Measurements from ENCODE around the gene HKDC1.
"Not testable (repeated sequence)": the region's sequence is repeated elsewhere in the genome, so short reads cannot be mapped to it uniquely, and the experiment has no call there.

HKDC1 gene, protein sequence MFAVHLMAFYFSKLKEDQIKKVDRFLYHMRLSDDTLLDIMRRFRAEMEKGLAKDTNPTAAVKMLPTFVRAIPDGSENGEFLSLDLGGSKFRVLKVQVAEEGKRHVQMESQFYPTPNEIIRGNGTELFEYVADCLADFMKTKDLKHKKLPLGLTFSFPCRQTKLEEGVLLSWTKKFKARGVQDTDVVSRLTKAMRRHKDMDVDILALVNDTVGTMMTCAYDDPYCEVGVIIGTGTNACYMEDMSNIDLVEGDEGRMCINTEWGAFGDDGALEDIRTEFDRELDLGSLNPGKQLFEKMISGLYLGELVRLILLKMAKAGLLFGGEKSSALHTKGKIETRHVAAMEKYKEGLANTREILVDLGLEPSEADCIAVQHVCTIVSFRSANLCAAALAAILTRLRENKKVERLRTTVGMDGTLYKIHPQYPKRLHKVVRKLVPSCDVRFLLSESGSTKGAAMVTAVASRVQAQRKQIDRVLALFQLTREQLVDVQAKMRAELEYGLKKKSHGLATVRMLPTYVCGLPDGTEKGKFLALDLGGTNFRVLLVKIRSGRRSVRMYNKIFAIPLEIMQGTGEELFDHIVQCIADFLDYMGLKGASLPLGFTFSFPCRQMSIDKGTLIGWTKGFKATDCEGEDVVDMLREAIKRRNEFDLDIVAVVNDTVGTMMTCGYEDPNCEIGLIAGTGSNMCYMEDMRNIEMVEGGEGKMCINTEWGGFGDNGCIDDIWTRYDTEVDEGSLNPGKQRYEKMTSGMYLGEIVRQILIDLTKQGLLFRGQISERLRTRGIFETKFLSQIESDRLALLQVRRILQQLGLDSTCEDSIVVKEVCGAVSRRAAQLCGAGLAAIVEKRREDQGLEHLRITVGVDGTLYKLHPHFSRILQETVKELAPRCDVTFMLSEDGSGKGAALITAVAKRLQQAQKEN
- total RNA-seq, result 0.30 to 7.0 reads per million in 2 experiments

GRCh38 chr10:69220041-69220451 lies at the start of gene HKDC1:
Gene HKDC1 (plus strand): TSS chr10:69220332. CDS start chr10:69220436, 104 bp downstream.
- no peak for DNase-seq (ENCODE audit: low read depth)

DNA sequence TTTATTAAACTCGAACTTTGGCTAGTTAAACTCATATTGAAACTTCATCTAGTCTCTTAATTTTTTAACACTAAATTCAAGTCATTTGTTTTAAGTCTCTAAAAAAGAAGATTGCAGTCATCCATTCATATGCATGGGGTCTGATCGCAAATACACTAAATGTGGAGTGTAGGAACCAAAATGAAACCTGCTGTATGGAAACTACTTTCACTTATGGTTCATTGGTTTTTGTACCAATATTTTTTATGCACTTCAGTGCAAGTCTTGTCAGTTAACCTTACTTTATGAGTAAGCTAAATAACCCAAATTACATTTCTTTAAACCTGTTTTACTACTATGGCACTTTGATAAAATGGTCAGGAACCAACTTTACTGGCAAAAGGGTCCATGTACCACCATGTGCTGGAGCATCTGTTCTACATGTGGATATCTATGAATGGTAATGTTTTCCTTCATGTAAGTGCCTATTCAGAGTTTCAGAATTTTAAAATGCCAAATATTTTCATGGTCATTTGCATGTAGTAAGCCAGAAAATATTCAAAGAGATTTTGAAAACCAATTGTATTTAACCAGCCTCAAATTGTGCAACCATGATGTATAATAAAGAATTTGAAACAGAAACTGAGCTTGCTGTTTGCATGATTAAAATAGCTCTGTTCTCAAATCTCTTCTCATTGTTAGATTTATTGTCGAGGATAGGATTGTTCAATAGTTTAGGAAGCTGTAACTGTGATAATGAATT lies 47.7 kb upstream of the HKDC1 start:
- DNase-seq (ENCODE audit: low read depth), result no peak

DNA sequence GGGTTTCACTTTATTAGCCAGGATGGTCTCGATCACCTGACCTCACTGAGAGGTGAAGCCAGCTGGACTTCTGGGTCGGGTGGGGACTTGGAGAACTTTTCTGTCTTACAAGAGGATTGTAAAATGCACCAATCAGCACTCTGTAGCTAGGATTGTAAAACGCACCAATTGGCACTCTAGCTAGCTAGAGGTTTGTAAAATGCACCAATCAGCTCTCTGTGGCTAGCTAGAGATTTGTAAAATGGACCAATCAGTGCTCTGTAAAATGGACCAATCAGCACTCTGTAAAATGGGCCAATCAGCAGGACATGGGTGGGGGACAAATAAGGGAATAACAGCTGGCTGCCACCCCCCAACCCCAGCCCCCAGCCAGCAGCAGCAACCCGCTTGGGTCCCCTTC lies 44.8 kb upstream of the HKDC1 start:
- not testable (repeated sequence) for DNase-seq (ENCODE audit: low read depth)

DNA sequence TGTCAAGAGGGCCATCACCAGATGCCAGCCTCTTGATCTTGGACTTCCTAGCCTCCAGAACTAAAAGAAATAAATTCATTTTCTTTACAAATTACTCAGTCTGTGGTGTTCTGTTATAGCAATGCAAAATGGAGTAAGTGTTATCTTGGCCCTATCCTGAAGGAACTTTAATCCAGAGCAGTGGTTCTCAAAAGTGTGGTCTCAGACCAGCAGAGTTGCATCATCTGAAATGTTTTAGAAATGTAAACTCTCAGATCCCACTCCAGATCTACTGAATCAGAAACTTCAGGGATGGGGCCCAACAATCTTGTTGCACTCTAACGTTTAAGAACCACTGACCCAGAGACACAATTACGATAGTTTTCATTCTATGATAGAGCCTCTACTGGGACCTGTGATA lies 43.3 kb upstream of the HKDC1 start:
- no peak for DNase-seq (ENCODE audit: low read depth)

- DNase-seq (ENCODE audit: low read depth), result peak; percentile 35
These were observed 40.9 kb upstream of the HKDC1 start for GRCh38 chr10:69179089-69179742.

DNA sequence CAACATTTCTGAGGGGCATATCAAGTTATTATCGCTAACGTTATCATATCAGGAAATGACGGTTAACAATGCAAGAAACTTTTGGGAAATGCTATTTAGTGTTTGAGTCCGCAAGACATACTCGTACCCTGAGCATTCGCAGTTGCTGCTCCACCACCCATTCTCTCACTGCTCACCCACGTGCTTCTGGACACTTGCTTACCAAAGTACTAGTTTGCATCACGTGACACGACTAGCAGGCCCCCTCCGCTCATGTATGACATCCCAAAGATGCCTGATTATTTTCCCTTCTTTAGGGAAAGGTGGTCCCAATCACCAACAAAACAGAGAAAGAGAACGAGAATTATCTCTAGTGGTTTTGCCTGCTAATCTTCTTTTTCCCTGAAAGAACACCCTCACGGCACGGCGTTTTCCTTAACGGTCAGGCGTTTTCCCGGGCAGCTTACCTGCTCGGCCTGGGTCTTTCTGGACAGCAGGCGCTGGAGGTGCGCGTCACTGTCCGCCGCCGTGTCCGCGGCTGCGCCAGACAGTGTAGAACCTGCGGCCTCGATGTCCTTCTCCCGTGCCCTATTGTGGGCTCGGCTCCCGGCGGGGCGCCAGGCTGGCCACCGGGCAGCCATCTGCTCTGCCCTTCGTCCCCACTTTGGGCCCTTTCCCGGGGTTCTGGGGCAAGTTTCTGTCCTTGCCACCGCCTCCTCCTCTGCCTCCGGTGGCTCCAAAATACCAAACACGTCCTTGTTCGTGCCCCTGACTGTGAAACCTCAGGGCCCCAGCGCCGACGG lies 40.2 kb upstream of the HKDC1 start, which contains the start of gene SUPV3L1:
TSS of gene SUPV3L1 (plus strand) at position 492 of the 782 bp plus-strand sequence. CDS start at position 550, 58 bp downstream.
- DNase-seq (ENCODE audit: low read depth), result peak; percentile 78

DNA sequence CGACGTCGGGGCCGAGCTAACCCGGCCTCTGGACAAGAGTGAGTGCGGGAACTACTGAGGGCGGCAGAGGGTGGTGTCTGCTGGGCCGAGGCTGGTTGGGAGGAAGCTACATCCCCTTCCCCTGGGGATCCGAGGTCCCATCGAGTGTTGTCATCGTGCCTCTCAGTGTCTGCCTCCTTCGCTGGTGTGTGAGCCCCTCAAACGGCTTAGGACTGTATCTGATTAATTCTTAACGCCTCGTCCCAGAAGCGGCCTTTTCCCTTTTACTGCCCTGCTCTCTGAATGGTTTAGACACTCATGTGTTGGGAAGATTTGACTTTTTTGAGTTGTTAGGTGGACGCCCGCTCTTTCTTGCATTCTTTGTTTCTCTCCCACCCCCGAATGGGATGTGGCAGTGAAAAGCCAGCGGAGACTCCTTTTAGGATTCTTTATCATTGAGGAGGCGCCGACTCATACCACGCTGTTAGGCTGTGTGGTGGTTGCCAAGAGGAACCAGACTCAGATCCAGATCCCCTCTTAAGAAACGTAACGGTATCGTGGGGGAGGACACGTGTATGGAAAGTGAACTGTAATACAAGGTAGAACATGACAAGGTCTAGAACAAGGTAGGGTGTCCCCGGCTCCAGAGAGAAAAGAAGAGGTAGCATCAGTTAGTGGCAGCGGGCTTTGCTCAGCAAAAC lies 39.5 kb upstream of the HKDC1 start:
- peak; percentile 11 for DNase-seq (ENCODE audit: low read depth)

DNA sequence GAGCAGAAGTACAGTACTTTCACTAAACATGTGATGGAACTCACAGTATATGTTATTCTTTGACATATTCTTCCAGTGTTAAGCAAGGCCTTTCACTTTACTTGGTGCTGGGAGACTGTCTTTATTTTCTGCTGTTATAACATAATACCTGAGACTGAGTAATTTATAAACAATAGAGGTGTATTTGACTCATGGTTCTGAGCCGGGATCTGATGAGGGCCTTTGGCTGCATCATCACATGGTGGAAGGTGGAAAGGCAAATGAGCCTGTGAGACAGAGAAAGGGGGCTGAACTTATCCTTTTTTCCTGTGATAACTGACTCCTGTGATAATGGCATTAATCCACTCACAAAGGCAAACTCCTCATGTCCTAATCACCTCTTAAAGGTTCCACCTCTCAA lies 38.7 kb upstream of the HKDC1 start:
- DNase-seq (ENCODE audit: low read depth), result no peak

DNA sequence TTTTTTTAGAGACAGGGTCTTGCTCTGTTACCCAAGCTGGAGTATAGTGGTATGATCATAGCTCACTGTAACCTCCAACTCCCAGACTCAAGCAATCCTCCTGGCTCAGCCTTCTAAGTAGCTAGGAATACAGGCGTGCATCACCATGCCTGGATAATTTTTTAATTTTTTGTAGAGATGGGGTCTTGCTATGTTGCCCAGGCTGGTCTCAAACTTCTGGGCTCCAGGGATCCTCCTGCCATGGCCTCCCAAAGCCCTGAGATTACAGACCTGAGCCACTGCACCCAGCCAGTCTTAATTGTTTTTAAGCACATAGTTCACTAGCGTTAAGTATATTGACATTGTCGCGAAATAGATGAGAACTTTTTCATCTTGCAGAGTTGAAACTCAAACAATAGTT lies 38.1 kb upstream of the HKDC1 start:
- DNase-seq (ENCODE audit: low read depth), result no peak

- no peak for DNase-seq (ENCODE audit: low read depth)
These were observed 33.6 kb upstream of the HKDC1 start for GRCh38 chr10:69186524-69186923.

DNA sequence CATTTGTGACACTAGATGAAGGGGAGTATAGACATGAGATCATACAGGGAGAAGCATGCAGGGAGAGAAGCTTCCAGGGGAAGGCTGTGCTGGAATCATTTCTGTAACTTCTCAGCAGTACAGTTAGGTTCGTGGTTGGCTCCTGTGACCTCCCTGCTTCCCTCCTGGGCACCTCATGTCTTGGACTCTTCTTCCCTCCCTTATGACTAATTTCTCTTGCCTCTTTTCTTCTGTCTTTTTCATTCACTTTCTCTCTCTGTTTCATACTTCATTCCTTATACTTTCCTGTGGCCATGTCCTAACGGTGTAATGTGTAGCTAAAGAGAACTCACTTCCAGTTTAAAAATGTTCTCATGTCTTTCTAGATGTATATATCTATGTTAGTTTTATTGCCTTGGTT lies 19.1 kb upstream of the HKDC1 start:
- DNase-seq (ENCODE audit: low read depth), result no peak

DNA sequence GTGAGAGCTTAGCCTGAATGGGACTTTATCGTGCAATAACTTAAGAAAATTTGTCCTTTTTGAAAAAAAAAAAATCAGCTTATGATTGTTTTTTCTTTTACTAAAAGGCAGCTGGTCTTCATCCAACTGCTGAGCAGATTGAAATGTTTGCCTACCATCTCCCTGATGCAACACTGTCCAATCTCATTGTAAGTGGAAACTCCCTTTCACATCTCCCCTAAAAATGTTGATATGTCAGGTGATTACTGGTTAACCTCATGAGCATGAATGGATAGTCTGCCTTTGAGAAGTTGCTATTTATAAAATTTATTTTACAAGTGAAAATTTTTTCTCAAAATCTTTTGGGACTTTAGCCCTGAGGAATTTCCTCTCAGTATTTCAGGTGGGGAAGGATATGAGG lies 17.8 kb upstream of the HKDC1 start:
- DNase-seq (ENCODE audit: low read depth), result no peak

- DNase-seq (ENCODE audit: low read depth), result no peak
These were observed 11.4 kb upstream of the HKDC1 start for GRCh38 chr10:69208761-69209160.

DNA sequence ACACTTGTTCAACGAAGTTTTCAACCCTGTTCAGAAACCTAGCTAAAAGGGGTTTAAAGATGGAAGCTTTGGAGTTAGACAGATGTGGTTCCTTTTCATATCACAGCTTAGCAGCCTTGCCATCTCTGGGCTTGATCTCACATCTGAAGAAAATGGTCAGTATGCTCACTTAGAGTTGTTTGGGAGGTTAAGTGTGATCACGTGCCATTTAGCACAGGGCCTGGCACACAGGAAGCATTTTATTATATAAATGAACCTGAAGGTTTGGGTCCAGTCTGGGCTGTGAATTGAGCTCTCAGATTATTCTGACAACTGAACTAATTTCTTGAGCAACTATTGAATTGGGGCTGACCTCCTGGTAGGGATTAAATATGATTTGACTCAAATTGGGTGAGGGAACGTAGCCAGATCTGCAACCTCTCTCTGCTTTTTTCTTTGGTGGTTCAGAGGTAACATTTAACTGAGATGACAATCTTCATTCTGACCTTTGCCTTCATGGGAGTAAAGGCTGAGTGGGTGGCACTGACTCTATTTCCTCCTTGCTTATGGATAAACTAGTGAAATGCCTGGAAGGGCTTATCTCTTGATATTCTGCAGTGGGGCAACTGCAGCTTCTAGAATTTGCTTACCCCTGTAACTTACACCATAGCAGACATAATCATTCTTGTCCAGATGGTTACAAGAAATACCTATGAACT lies 10.2 kb upstream of the HKDC1 start:
- no peak for DNase-seq (ENCODE audit: low read depth)

DNA sequence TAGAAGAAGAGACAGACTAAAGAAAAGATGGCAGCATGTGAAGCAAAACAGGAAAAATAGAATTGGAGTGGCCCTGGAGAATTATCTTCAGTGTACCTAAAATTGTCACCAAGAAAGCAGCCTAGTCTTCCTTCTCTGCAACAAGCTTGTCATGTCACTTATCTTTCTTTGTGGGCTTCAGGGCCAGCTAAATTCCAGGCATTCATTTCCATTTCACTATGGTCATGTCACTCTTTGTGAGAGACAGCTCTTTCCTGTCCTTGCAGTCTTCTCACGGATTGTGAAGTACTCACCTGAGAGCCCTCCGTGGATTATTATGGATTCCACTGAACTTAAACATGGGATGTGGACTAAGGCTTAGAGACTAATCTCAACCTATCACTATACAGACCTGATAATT lies 9.0 kb upstream of the HKDC1 start:
- DNase-seq (ENCODE audit: low read depth), result no peak

DNA sequence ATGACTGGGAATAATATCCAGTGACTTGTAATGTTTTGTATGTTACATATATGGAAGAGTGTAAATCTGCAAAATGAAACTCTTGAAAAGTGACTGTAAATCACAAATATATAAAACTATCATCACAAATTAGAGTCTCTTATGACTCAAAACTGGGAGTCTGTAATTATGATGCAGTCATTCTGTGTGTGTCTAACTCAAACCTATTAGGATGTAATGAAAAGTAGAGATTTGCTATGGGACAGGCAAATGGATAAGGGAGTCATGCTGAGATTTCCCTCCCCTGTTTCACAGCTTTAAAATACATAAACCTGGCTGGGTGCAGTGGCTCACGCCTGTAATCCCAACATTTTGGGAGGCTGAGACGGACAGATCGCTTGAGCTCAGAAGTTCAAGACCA lies 8.6 kb upstream of the HKDC1 start:
- no peak for DNase-seq (ENCODE audit: low read depth)

- DNase-seq (ENCODE audit: low read depth), result no peak
These were observed 6.4 kb upstream of the HKDC1 start for GRCh38 chr10:69213591-69214311.

DNA sequence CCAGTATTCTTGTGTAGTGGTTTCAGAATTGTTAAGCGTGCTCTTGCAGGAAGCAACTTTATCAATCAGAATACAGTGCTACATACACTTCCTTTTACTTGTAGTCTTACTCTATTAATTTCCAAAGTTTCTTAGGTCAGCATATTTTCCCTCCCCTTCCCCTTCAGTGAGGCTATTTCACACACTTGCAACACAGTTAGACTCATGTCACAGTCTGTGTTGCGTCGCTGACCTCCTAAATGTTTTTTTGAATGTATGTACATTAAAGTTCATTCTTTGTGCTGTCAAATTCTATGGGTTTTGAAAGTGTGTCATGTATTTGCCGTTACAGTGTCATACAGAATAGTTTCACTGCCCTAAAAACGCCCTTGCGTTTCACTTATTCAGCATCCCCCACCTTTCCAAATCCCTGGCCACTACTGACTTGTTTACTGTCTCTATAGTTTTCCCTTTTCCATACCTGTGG lies 5.4 kb upstream of the HKDC1 start:
- DNase-seq (ENCODE audit: low read depth), result no peak
